Nephron (organoid): ENCODE results near the gene PRDM7.
"Not testable (repeated sequence)": the region's sequence is repeated elsewhere in the genome, so short reads cannot be mapped to it uniquely, and the experiment has no call there.

Experiments
- H3K27ac Mint-ChIP-seq, 3 experiments: 2 replicates each; pipeline ENCODE4 v1.8.0; 2020; ENCODE audit warnings: mixed read lengths in 3 of 3, mild to moderate bottlenecking in 2 of 3, moderate library complexity in 1 of 3
- H3K27me3 Mint-ChIP-seq: 2 replicates; pipeline ENCODE4 v1.8.0; 2021; ENCODE audit warnings: low read depth, mild to moderate bottlenecking, moderate library complexity, mixed read lengths
- H3K36me3 Mint-ChIP-seq: 2 replicates; pipeline ENCODE4 v1.8.0; 2020; ENCODE audit warnings: low read depth, mixed read lengths
- H3K4me1 Mint-ChIP-seq: 2 replicates; pipeline ENCODE4 v1.8.0; 2020; ENCODE audit warnings: mixed read lengths
- H3K4me3 Mint-ChIP-seq, 3 experiments: 2 replicates each; pipeline ENCODE4 v1.8.0; 2020; ENCODE audit warnings: mild to moderate bottlenecking in 3 of 3, mixed read lengths in 3 of 3, moderate library complexity in 2 of 3
- H3K9me3 Mint-ChIP-seq: 2 replicates; pipeline ENCODE4 v1.8.0; 2020; ENCODE audit warnings: mixed read lengths
- CTCF ChIP-seq, 3 experiments: fragments of 200-600 bp; sonication (generic); IDR thresholded peaks; one replicate each; pipeline ENCODE4 v1.5.0; 2021; ENCODE audit warnings: antibody characterized with exemption in 3 of 3; ENCODE audit not compliant: unreplicated experiment in 3 of 3

The PRDM7 gene

GRCh38 chr16:90077240-90077756, at the start of gene PRDM7:
TSS of gene PRDM7 (minus strand) at chr16:90077331. CDS start at chr16:90075910, 1,421 bp downstream.
- H3K9me3 Mint-ChIP-seq: no peaks in the 10 kb centered on the region
- H3K27me3 Mint-ChIP-seq: peaks cover 73% of the 10 kb centered on the region
- peaks cover 11% of the 10 kb centered on the region for H3K4me1 Mint-ChIP-seq
- peak within 1 kb of the TSS; percentile 61 to 89 (median 63) for H3K27ac Mint-ChIP-seq
- no peaks in the 10 kb centered on the region for H3K36me3 Mint-ChIP-seq
- peak within 1 kb of the TSS; percentile 74 to 86 (median 86) for H3K4me3 Mint-ChIP-seq
- no peak for TF ChIP-seq CTCF (IDR thresholded peaks at IDR 0.05; ENCODE audit: unreplicated experiment in 3 of 3)

GRCh38 chr16:90121846-90122245, 44.7 kb upstream of the PRDM7 start:
- H3K9me3 Mint-ChIP-seq, H3K4me3 Mint-ChIP-seq, H3K36me3 Mint-ChIP-seq, H3K27me3 Mint-ChIP-seq, H3K27ac Mint-ChIP-seq, H3K4me1 Mint-ChIP-seq: not testable (repeated sequence)

- not testable (repeated sequence) for H3K27ac Mint-ChIP-seq, H3K27me3 Mint-ChIP-seq, H3K4me1 Mint-ChIP-seq, H3K9me3 Mint-ChIP-seq, H3K4me3 Mint-ChIP-seq, H3K36me3 Mint-ChIP-seq
These were observed 30.5 kb upstream of the PRDM7 start for GRCh38 chr16:90107617-90108016.

GRCh38 chr16:90107060-90107459, 29.9 kb upstream of the PRDM7 start:
- not testable (repeated sequence) for H3K4me1 Mint-ChIP-seq

GRCh38 chr16:90106271-90106670, 29.1 kb upstream of the PRDM7 start:
- TF ChIP-seq CTCF (IDR thresholded peaks at IDR 0.05; ENCODE audit: unreplicated experiment in 3 of 3): peak in 2 of 3 experiments; percentile 9 to 14
- not testable (repeated sequence) for H3K4me3 Mint-ChIP-seq, H3K9me3 Mint-ChIP-seq, H3K27me3 Mint-ChIP-seq, H3K27ac Mint-ChIP-seq, H3K36me3 Mint-ChIP-seq, H3K4me1 Mint-ChIP-seq

More at GRCh38 chr16:90107060-90107459, 29.9 kb upstream of the PRDM7 start:
- not testable (repeated sequence) for H3K4me3 Mint-ChIP-seq, H3K9me3 Mint-ChIP-seq, H3K27ac Mint-ChIP-seq, H3K27me3 Mint-ChIP-seq, H3K36me3 Mint-ChIP-seq

- H3K9me3 Mint-ChIP-seq, H3K4me3 Mint-ChIP-seq, H3K4me1 Mint-ChIP-seq, H3K27ac Mint-ChIP-seq, H3K27me3 Mint-ChIP-seq, H3K36me3 Mint-ChIP-seq: not testable (repeated sequence)
These were observed 27.6 kb upstream of the PRDM7 start for GRCh38 chr16:90104725-90105124.

- not testable (repeated sequence) for H3K4me1 Mint-ChIP-seq, H3K9me3 Mint-ChIP-seq, H3K36me3 Mint-ChIP-seq, H3K27ac Mint-ChIP-seq, H3K4me3 Mint-ChIP-seq, H3K27me3 Mint-ChIP-seq
These were observed 25.2 kb upstream of the PRDM7 start for GRCh38 chr16:90102086-90102884.

- not testable (repeated sequence) for H3K9me3 Mint-ChIP-seq, H3K36me3 Mint-ChIP-seq, H3K4me3 Mint-ChIP-seq, H3K27me3 Mint-ChIP-seq, H3K27ac Mint-ChIP-seq, H3K4me1 Mint-ChIP-seq
These were observed 24.2 kb upstream of the PRDM7 start for GRCh38 chr16:90101332-90101731.

GRCh38 chr16:90100790-90101189, 23.7 kb upstream of the PRDM7 start:
- not testable (repeated sequence) for H3K27me3 Mint-ChIP-seq, H3K4me1 Mint-ChIP-seq, H3K36me3 Mint-ChIP-seq, H3K4me3 Mint-ChIP-seq, H3K27ac Mint-ChIP-seq, H3K9me3 Mint-ChIP-seq

- H3K36me3 Mint-ChIP-seq, H3K27me3 Mint-ChIP-seq, H3K4me1 Mint-ChIP-seq, H3K9me3 Mint-ChIP-seq, H3K4me3 Mint-ChIP-seq, H3K27ac Mint-ChIP-seq: not testable (repeated sequence)
These were observed 23.1 kb upstream of the PRDM7 start for GRCh38 chr16:90100229-90100628.

GRCh38 chr16:90098936-90099335, 21.8 kb upstream of the PRDM7 start:
- not testable (repeated sequence) for H3K27me3 Mint-ChIP-seq, H3K9me3 Mint-ChIP-seq, H3K4me1 Mint-ChIP-seq, H3K4me3 Mint-ChIP-seq, H3K36me3 Mint-ChIP-seq, H3K27ac Mint-ChIP-seq

GRCh38 chr16:90097010-90097684, 20.0 kb upstream of the PRDM7 start:
- H3K27me3 Mint-ChIP-seq, H3K9me3 Mint-ChIP-seq, H3K27ac Mint-ChIP-seq, H3K4me1 Mint-ChIP-seq, H3K36me3 Mint-ChIP-seq, H3K4me3 Mint-ChIP-seq: not testable (repeated sequence)

- H3K36me3 Mint-ChIP-seq, H3K9me3 Mint-ChIP-seq, H3K27me3 Mint-ChIP-seq, H3K27ac Mint-ChIP-seq, H3K4me3 Mint-ChIP-seq: not testable (repeated sequence)
- H3K4me1 Mint-ChIP-seq: peaks cover 15% of the 10 kb centered on the region
These were observed 17.7 kb upstream of the PRDM7 start for GRCh38 chr16:90094791-90095190.
